GM12878 (cell line): Measurements from ENCODE around the gene NDUFA11.

Experiments used
- BCL11A ChIP-seq: IDR thresholded peaks from 2 replicates; pipeline ENCODE4 v1.6.1; 2011; ENCODE audit warnings: low read depth, low read length
- BRCA1 ChIP-seq: IDR thresholded peaks from 2 replicates; pipeline ENCODE4 v1.6.1; 2011; ENCODE audit warnings: low read depth, low read length, improper control_type of control experiment
- CEBPB ChIP-seq, 2 experiments: fragments of 150-350 bp in 1 of 2; IDR thresholded peaks; 2 replicates each; pipeline ENCODE4 v1.6.1; 2012 to 2014; ENCODE audit warnings: low read depth in 2 of 2, low read length in 2 of 2, borderline replicate concordance in 1 of 2, inconsistent platforms in 1 of 2
- CHD1 ChIP-seq: IDR thresholded peaks from 2 replicates; pipeline ENCODE4 v1.6.1; 2012; ENCODE audit warnings: low read depth, low read length, improper control_type of control experiment
- CTCF ChIP-seq, 3 experiments: IDR thresholded peaks in 2 of 3; conservative IDR thresholded peaks in 1 of 3; 2 replicates each; pipeline ENCODE4 v1.5.1; 2011; ENCODE audit warnings: low read depth in 3 of 3, low read length in 3 of 3, mild to moderate bottlenecking in 3 of 3, control low read depth in 2 of 3, moderate library complexity in 2 of 3, inconsistent platforms in 1 of 3, mixed read lengths in 1 of 3; ENCODE audit not compliant: control insufficient read depth in 2 of 3, insufficient read depth in 1 of 3; ENCODE audit errors: extremely low read depth in 1 of 3
- E4F1 ChIP-seq: fragments of 450-650 bp; IDR thresholded peaks from 2 replicates; pipeline ENCODE4 v1.6.1; 2018; ENCODE audit warnings: borderline replicate concordance, mild to moderate bottlenecking; ENCODE audit not compliant: partially characterized antibody
- MTA3 ChIP-seq: IDR thresholded peaks from 2 replicates; pipeline ENCODE4 v1.6.1; 2012; ENCODE audit warnings: low read length, inconsistent platforms, borderline replicate concordance
- MYB ChIP-seq: fragments of 150-350 bp; IDR thresholded peaks from 2 replicates; pipeline ENCODE4 v1.6.1; 2014; ENCODE audit warnings: mild to moderate bottlenecking, low read depth, low read length, borderline replicate concordance
- NRF1 ChIP-seq: conservative IDR thresholded peaks from 2 replicates; pipeline ENCODE4 v1.6.1; 2011; ENCODE audit warnings: mild to moderate bottlenecking, low read depth, low read length, improper control_type of control experiment
- SMAD1 ChIP-seq: fragments of 450-650 bp; IDR thresholded peaks from 2 replicates; pipeline ENCODE4 v1.6.1; 2018; ENCODE audit warnings: mild to moderate bottlenecking, low read depth; ENCODE audit not compliant: partially characterized antibody
- TCF12 ChIP-seq: IDR thresholded peaks from 2 replicates; pipeline ENCODE4 v1.6.1; 2011; ENCODE audit warnings: low read depth, mild to moderate bottlenecking, low read length
- YY1 ChIP-seq: IDR thresholded peaks from 2 replicates; pipeline ENCODE4 v1.6.1; 2011; ENCODE audit warnings: low read depth, mild to moderate bottlenecking, low read length

- no peak for TF ChIP-seq BRCA1
- TF ChIP-seq E4F1: no peak
- TF ChIP-seq BCL11A: no peak
- no peak for TF ChIP-seq CTCF (IDR thresholded peaks at IDR 0.05 in 2 of 3, conservative IDR thresholded peaks at IDR 0.05 in 1 of 3; ENCODE audit: control insufficient read depth in 2 of 3, extremely low read depth in 1 of 3, insufficient read depth in 1 of 3, low read depth in 3 of 3, low read length in 3 of 3)
- TF ChIP-seq YY1: no peak
- no peak for TF ChIP-seq CHD1
- no peak for TF ChIP-seq MTA3
- TF ChIP-seq SMAD1: no peak
- no peak for TF ChIP-seq NRF1
- no peak for TF ChIP-seq CEBPB (IDR thresholded peaks at IDR 0.05; ENCODE audit: borderline replicate concordance in 1 of 2, low read depth in 2 of 2, low read length in 2 of 2)
- no peak for TF ChIP-seq MYB
- TF ChIP-seq TCF12: no peak
These were observed 450 bp downstream of the NDUFA11 start for GRCh38 chr19:5903056-5903623.
